ENCODE results near the gene SEMA6C.
"Not testable (repeated sequence)": the region's sequence is repeated elsewhere in the genome, so short reads cannot be mapped to it uniquely, and the experiment has no call there.

SEMA6C gene, protein sequence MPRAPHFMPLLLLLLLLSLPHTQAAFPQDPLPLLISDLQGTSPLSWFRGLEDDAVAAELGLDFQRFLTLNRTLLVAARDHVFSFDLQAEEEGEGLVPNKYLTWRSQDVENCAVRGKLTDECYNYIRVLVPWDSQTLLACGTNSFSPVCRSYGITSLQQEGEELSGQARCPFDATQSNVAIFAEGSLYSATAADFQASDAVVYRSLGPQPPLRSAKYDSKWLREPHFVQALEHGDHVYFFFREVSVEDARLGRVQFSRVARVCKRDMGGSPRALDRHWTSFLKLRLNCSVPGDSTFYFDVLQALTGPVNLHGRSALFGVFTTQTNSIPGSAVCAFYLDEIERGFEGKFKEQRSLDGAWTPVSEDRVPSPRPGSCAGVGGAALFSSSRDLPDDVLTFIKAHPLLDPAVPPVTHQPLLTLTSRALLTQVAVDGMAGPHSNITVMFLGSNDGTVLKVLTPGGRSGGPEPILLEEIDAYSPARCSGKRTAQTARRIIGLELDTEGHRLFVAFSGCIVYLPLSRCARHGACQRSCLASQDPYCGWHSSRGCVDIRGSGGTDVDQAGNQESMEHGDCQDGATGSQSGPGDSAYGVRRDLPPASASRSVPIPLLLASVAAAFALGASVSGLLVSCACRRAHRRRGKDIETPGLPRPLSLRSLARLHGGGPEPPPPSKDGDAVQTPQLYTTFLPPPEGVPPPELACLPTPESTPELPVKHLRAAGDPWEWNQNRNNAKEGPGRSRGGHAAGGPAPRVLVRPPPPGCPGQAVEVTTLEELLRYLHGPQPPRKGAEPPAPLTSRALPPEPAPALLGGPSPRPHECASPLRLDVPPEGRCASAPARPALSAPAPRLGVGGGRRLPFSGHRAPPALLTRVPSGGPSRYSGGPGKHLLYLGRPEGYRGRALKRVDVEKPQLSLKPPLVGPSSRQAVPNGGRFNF

DNA sequence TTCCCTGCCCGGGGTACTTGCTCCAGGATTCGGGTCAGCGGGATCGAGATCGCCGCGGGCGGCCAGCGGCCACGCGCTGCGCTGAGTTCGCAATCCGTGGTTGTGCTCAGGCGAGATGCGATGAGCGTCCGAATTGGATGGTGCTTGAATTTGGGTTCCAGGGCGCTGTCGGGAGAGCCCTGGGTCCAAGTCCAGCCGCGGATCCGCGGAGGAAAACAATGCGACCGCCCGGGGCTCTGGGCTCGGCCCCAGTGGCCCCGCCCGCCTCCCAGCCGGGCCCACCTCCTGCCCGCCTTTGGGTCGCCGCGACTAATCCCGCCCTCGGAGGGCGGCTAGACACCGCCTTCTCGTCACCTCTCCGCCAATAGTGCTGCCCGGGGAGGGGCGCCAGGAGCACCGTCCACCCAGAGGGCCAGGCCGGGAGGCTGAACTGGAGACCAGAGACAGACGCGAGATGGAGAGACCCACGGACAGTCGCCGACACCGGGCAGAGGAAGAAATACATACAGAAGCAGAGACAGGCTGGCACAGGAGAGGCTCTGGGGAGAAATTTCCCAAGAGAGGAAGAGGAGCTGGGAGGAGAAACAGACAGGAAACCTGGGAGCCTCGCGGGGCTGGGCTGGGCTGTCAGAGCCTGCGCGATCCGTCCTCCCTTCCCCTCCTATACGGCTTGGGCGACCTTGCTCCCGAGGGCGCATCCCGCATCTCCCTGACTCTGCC lies at the start of gene SEMA6C:
Gene SEMA6C, minus strand, starts transcription at position 220 of the 720 bp plus-strand sequence. CDS start 4,010 bp downstream, outside the sequence.
- DNase-seq = peak; percentile 92

DNA sequence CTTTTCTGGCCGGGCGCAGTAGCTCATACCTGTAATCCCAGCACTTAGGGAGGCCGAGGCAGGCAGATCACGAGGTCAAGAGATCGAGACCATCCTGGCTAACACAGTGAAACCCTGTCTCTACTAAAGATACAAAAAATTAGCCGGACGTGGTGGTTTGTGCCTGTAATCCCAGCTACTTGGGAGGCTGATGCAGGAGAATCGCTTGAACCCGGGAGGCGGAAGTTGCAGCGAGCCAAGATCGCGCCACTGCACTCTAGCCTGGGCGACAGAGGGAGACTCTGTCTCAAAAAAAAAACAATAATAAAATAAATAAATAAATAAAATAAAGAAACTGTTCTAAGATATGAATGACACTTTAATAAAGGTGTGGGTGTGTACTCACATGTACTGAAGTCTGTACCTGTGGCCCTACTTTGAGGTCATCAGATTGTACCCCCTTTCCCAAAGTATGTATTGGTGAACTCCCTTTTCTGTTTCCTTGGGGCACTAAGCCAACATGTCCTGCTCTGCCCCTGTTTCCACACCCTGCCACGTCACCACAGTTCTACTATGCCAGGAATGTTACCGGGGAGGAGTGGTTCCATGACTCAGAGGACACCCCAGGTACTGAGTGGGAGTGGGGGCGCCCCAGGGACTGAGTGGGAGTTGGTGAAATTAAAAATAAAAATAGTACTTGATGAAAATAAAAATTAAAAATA lies 48.6 kb upstream of the SEMA6C start:
- peak; percentile 95 for DNase-seq

DNA sequence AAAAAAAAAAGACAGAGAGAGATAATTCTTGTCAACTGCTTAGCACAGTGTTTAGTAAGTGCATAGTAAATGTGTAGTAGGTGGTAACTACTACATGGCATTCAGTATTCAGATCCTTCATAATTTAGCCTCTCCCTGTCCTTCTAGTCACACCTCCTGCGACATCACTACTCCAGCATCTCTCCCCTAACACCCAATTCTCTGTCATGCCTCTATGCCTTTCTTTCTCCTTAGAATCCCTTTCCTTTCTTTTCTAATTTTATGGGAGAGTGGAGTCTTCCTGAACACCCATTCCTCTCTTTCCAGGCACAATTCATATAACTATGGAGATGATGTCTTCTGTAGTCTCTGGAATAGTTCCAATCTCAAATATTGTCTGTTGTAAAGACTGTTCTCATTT lies 47.4 kb upstream of the SEMA6C start:
- peak; percentile 33 for DNase-seq

DNA sequence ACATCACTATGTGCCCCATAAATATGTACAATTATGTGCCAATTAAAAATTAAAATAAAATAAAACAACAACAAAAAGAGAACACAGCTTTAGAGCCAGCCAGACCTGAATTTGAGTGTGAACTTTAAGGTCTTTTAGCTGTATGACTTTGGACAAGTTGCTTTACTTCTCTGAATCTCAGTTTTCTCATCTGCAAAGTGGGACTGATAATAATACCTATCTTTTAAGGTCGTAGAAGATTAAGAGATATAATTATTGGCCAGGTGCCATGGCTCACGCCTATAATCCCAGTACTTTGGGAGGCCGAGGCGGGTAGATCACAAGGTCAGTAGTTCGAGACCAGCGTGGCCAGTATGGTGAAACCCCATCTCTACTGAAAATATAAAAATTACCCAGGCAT lies 46.9 kb upstream of the SEMA6C start:
- DNase-seq = no peak

DNA sequence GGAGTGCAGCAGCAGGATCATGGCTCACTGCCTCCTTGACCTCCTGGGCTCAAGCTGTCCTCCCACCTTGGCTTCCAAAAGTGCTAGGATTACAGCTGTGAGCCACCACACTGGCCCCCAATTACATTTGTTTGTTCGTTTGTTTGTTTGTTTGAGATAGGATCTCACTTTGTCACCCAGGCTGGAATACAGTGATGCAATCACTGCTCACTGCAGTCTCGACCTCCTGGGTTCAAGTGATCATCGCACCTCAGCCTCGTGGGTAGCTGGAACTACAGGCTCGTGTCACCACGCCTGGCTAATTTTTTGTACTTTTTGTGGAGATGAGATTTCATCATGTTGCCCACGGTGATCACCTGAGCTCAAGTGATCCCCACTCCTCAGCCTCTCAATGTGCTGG lies 45.6 kb upstream of the SEMA6C start:
- DNase-seq = no peak

DNA sequence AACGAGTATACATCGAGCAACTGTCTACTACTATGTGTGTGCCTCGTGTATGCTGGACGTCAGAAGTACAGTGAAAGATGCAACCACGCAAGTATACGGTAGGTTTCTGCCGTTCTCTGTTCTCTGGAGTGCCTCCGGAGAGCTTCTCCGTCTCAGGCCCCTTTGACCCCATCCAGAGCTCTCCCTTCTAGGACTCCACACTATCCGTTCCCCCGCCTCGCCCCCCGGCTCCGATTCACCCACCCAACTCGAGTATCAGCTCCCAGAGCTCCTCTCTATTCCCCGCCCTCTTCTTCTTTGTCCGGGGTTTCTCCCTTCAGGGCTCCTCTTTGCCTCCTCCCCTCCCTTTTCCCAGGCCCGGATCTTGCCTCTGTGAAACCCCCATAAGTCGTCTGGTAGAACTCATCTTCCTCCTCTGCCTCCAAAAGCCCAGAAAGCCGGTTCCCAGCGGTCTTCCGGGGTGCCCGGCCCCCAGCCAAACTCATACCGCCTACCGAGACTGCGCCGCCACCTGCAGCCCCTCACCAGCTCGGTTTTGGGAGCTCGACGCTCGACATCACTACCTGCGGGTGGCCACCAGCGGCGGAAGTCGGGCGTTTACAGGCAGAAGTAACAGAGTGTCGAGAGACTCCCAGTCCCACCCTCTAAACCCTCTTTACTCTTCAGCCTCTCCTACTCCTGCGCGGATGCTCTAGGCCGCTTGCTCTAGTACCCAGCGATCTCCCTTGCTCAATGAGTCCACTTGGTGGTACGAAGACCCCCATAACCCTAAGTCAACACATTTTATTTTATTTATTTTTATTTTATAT lies 43.4 kb upstream of the SEMA6C start, which contains the start of gene VPS72:
Gene VPS72, minus strand, starts transcription at position 561 of the 809 bp plus-strand sequence. Its CDS starts 76 bp downstream, at position 485.
- peak; percentile 93 for DNase-seq

DNA sequence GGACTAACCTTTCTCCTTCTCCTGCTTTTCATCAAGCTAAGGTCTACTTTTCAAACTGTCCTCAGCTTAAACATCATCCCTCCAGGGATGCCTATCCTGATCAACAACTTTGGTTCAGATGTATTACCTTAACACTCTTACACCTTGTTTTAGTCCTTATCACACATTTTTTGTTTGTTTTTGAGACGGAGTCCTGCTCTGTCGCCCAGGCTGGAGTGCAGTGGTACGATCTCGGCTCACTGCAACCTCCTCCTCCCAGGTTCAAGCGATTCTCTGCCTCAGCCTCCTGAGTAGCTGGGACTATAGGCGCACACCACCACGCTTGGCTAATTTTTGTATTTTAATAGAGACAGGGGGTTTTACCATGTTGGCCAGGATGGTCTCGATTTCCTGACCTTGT lies 42.2 kb upstream of the SEMA6C start:
- not testable (repeated sequence) for DNase-seq

DNA sequence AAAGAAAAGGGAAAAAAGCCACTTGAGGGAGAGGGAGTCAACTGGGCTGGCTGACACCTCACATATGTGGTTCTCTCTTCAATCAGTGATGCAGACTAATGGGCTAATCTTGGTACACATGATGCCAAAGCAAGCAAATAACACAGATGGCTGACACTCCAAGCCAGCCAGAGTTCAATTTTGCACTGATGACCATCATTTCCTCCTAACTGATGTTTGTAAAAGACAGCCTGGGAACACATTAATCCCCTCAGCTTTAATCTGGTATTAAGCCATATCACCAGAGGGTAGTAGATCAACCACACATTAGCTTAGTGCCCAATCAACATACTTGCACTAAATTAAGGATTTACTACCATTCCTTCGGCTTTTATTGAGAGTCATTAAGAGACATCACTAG lies 40.8 kb upstream of the SEMA6C start:
- no peak for DNase-seq

DNA sequence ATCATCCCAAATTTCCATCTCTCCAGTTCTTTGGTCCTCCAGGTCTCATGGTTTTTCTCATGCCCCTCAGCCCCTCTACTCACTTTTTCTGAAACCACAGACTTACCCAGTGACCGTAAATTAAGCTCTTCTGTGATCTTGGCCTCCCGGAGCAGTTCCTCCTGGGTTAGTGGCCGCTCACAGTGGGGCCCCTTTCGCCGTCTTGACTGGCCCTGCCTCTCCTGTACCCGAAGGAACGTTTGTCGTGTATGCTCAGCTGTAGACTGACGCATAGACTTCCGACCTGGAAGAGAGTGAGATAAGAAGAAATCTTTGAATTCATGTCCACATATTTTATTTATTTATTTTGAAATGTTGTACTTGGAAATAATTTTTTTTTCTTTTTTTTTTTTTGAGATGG lies 37.8 kb upstream of the SEMA6C start:
- DNase-seq = no peak

DNA sequence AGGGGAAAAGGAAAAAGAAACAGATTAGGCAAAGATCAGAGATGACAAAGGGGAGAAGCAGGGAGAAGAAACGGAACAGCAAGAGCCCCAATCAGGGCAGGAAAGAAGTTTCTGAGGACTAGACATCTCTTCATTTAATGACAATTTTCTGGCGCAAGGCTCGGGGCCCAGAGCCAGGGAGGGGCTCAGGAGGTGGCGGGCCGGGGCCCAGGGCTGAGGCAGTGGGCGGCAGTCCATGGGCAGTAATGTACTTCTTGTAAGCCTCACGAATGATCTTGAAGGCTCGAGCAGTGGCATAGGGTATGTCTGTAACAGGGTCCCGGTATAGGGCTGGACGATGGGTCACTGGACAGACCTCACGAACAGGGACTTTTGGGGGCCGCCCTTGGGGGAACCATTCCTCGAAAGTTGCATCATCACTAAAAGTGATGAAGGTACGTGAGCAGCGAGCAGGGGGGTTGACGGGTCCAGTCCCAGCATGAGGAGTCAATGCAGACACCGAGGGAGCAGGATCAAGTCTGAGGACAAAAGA lies 30.1 kb upstream of the SEMA6C start:
- DNase-seq = no peak

DNA sequence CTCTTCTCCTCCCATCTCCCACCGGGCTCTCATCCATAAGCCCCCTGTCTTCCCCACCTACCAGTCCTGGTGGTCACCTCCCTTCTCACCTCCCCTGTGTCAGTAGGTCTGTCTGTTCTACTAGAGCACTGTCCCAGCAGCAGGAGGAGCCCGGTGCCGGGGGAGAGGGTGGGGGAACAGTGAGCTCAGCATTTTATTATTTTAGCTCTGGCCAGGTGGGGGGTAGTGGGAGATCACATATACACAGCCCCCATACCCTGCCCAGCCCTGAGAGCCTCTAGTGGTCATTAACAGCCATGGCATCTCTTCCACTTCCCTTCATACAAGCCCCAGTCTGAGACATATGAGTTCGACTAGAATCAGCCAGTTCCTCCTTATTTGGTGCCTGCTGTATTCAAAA lies 29.4 kb upstream of the SEMA6C start, which contains the start of gene TMOD4:
Gene TMOD4, minus strand, starts transcription at position 119 of the 400 bp plus-strand sequence. CDS start 1,106 bp downstream, outside the sequence.
- DNase-seq = no peak

DNA sequence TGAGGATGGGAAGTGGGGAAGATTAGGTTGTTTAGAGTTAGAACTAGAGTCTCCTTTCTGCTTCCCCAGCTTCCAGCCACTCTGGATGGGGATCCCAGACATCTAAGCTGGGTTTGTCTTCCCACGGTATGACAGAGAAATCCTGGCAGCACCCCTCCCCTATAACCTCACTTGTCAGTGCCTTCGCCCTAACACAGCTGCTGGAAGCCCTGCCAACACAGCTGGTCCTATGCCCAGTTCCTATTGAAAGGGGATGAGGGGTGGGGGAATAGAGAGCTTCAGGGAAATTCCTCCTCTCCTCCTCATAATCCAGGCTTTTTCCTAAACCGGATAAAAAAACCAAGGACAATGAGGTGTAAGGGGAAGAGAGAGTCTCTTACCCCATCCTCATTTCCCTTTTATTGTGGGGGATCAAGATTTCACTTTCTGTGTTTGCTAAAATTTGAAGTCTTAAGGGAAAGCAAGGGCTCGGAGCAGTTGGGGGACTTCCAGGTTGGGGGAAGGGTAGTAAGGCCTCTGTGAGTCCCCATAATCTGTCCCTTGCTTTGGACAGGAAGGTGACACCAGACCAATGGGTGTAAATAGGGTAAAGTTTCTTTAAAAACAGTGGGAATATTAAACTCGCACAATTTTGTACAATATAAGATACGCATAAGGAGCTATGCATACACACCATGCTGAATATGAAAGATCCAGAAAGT lies 28.8 kb upstream of the SEMA6C start:
- DNase-seq = no peak

DNA sequence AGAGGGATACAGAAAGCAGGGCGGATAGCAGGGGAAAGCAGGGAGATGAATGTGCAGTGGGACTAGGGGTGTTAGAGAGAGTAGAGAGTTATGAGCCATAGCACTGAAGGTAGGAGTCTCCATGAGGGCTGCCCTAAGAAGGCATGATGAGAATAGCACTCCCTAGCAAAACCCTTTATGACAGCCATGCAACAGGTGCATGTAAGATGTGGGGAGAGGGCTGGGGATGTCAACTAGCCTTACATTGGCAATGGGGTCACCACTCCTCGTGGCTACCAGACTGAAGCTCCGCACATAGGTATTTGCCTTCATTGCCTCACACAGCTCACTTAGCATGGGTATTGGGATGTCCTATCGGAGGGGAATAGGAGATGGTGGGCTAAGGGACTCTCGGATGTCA lies 24.8 kb upstream of the SEMA6C start:
- no peak for DNase-seq

DNA sequence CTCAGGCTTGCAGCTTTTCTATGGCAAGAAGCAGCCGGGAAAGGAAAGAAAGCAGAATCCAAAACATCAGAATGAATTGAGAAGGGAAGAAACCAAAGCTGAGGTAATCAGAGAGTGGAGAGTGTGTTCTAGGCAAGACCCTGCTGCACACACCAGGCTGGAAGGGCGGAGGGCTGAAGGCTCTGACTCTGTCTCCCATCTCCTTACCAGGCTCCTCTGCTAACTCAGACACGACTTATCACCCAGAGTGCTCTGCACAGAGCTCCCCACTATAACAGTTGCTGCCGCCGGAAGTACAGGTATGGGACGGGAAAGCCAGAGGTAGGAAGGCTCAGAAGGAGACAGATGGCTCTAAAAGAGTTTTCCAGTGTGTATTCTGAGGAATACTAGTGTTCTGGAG lies 20.7 kb upstream of the SEMA6C start:
- no peak for DNase-seq

DNA sequence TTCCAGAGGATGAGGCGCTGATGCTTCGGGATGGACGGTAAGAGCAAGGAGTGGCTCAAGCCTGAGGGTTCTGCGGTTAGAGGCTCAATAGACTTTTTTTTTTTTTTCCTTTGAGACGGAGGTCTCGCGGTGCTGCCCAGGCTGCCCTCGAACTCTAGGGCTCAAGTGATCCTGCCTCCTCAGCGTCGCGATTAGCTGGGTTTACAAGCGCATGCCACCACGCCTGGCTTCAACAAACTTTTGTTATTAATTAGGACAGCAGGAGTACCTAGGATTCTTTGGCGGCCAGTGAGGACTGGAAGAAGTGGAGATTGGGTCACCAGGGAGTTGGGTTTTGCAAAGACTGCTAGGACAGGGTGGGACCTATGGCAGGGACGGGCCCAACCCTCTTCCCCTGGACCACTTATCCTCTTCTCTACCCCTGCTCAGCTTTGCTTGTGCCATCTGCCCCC lies 20.1 kb upstream of the SEMA6C start:
- DNase-seq = peak; percentile 20

DNA sequence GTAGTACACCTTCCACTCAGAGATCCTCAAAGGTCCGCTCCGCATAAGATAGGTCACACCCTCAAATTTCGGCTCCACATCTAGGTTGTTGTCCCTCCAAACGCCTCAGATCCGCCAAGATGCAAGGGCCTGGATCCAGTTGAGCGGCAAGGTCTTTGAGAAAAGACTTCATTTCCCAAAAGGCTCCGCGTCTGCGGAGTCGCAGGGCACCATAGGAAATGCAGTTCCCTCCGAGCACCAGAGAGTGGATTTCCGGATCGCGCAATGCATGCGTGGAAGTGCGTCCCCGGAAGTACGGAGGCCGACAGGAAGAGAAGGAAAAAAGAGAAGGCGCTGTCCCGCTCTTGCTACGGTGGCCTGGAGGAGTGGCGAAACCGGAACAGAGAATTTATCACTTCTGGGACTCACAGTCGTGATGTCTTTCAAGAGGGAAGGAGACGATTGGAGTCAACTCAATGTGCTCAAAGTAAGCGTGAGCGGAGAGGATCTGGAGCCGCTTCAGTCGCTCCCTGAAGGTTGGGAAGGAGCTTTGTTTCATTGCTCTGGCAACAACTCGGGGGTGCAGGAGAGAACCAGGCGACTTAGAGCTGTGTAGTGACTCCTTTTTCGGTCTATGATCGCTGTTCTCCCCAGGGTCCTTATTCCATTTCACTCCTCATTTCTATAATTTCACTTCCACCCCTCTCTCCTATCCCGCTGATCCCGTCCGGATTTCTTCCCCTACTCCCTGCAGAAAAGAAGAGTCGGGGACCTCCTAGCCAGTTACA lies 19.5 kb upstream of the SEMA6C start, which contains the start of the genes LYSMD1 and SCNM1:
Gene LYSMD1, minus strand, starts transcription at position 165 of the 767 bp plus-strand sequence. CDS start 644 bp downstream, outside the sequence.
Gene SCNM1, plus strand, starts transcription at position 407 of the 767 bp plus-strand sequence. Its CDS starts 9 bp downstream, at position 416.
- DNase-seq = peak; percentile 99

DNA sequence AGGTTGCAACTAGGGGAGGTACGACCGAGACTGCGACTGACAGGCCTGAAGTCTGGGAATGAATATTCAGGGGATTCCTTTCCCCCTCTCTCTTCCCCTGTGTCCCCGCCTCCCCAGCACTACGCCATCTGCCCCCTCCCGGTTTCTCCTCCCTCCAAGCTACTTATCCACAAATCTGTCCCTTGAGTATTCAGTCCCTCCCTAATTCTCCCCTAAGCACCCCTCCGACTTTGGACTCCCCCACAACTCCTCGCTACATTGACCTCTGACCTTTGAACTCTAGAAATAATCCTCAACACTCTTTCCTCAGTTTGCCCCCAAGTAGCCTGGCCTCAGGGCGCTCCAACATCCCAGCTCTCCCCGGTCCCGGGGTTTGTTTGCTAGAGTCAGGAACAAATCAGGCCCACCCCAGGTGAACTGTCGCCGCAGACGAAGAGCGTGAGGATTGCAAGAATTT lies 18.9 kb upstream of the SEMA6C start:
- DNase-seq = no peak

DNA sequence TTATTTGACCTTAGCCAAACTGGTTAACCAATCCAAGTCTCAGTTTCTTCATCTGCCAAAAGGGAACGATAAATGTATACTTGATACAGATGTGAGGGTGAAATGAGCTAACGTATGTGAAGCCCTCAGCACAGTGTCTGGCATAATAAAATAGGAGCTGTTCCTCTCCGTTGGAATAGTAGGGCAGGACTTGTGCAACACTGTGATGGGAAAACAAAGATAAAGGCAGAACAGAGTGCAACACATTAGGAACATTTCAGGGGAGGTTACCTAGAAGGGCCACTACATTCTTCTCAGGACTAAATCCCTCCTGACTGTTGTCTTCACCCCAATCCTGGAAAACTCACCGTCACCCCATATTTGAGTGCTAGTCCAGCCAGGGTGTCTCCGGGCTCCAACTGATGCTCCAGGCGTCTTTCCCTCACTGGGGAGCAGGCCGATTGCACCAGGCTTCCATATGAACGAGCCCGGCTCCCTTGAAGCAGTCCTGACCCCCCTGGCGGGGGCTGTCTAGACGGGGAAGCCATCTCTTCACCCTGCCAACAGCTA lies 18.4 kb upstream of the SEMA6C start:
- DNase-seq = no peak

DNA sequence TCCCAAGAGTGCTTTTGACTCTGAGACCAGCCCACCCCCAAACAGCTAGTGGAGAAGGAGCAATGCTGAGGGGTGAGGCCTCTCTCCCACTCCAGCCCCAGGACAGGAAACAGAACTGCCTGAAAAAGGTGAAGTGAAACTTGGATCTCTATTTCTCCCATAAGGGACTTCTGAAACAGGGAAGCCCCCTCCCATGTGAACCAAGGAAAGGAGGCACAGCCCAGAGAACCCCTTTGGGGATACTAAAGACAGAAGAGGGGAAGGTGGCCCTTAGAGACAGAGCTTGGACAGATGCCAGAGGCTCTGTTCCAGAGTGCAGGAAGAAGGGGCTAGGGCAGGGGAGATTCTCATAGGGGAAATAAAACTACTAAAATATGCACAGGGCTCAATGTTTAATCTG lies 12.9 kb upstream of the SEMA6C start:
- no peak for DNase-seq
